Endothelial cell of umbilical vein (primary cell): Measurements from ENCODE around the gene TENM4. TPM values are rescaled to one million over a fixed set of nuclear protein-coding genes. Genes with fewer than 3 reads are reported as not detected.

ENCODE experiments used
- BruUV-seq: library from RNA; stranded (reverse); fragments of 400-500 nt; replicated peaks from 2 replicates; lab custom pipeline; 2021; lab: Mats Ljungman, UMichigan
- CTCF ChIA-PET: fragments of 300-600, 350-600 bp; sonication (Branson Sonifier 250); formaldehyde crosslinking; loops from one replicate; lab custom pipeline; 2021; ENCODE audit warnings: antibody characterized with exemption, inconsistent platforms; lab: Charles Lee
- POLR2A ChIA-PET: fragments of 300-600, 350-600 bp; sonication (Branson Sonifier 250); formaldehyde crosslinking; loops from one replicate; lab custom pipeline; 2021; ENCODE audit warnings: antibody characterized with exemption, inconsistent platforms; lab: Charles Lee
- DNase-seq: peaks from one replicate; pipeline ENCODE4 v3.0.0-alpha.2; 2011; ENCODE audit warnings: low read depth, low spot score
- FAIRE-seq: peaks from 2 replicates; lab custom pipeline; 2011; peaks lifted over from hg19 to GRCh38; lab: Jason Lieb, UNC
- H2AFZ ChIP-seq: 2 replicates; pipeline ENCODE4 v1.6.0; 2012; ENCODE audit warnings: low read depth, low read length, control low read depth, inconsistent platforms
- H3K27ac ChIP-seq: 2 replicates; pipeline ENCODE4 v1.5.1; 2011; ENCODE audit warnings: low read depth, mild to moderate bottlenecking, control low read depth, low read length, moderate library complexity; ENCODE audit not compliant: insufficient read depth
- H3K27me3 ChIP-seq, 2 experiments: 2 replicates each; pipeline versions ENCODE4 v1.6.0 to v1.6.1; 2011; ENCODE audit warnings: low read length in 2 of 2, mixed read lengths in 1 of 2; ENCODE audit not compliant: control insufficient read depth in 2 of 2, insufficient read depth in 2 of 2
- H3K36me3 ChIP-seq, 2 experiments: 2 replicates in 1 of 2; 3 replicates in 1 of 2; pipeline ENCODE4 v1.5.1; 2011; ENCODE audit warnings: low read length in 2 of 2, mild to moderate bottlenecking in 1 of 2, moderate library complexity in 1 of 2; ENCODE audit not compliant: control insufficient read depth in 2 of 2, insufficient read depth in 2 of 2; ENCODE audit errors: extremely low read depth in 1 of 2
- H3K4me1 ChIP-seq: 3 replicates; pipeline ENCODE4 v1.5.1; 2011; ENCODE audit warnings: mild to moderate bottlenecking, low read length; ENCODE audit not compliant: control insufficient read depth, insufficient read depth; ENCODE audit errors: extremely low read depth
- H3K4me2 ChIP-seq: 2 replicates; pipeline ENCODE4 v1.6.1; 2011; ENCODE audit warnings: low read length, control low read depth, mixed read lengths; ENCODE audit not compliant: insufficient read depth
- H3K4me3 ChIP-seq, 3 experiments: fragments of 200-600 bp in 1 of 3; sonication (generic), shearing (Covaris generic) in 1 of 3; replicated peaks in 1 of 3; 2 replicates each; pipeline ENCODE4 v1.5.1; 2011 to 2016; ENCODE audit warnings: control low read depth in 3 of 3, low read length in 3 of 3, mild to moderate bottlenecking in 2 of 3, inconsistent platforms in 1 of 3, low read depth in 1 of 3, moderate library complexity in 1 of 3; ENCODE audit not compliant: insufficient read depth in 1 of 3
- H3K79me2 ChIP-seq: 2 replicates; pipeline ENCODE4 v1.6.0; 2012; ENCODE audit warnings: low read length, inconsistent platforms; ENCODE audit not compliant: control insufficient read depth, insufficient read depth
- H3K9ac ChIP-seq: replicated peaks from 2 replicates; pipeline ENCODE3; 2011; ENCODE audit warnings: low read length, control low read depth; ENCODE audit not compliant: insufficient read depth; ENCODE audit errors: extremely low read depth
- H3K9me1 ChIP-seq: replicated peaks from 3 replicates; pipeline ENCODE4 v1.6.0; 2011; ENCODE audit warnings: mild to moderate bottlenecking, low read length; ENCODE audit not compliant: control insufficient read depth, insufficient read depth; ENCODE audit errors: extremely low read depth
- H3K9me3 ChIP-seq: replicated peaks from 2 replicates; pipeline ENCODE4 v1.5.1; 2012; ENCODE audit warnings: low read length, inconsistent platforms; ENCODE audit not compliant: control insufficient read depth, insufficient read depth
- H4K20me1 ChIP-seq: replicated peaks from 2 replicates; pipeline ENCODE3; 2011; ENCODE audit warnings: mild to moderate bottlenecking, low read length; ENCODE audit not compliant: control insufficient read depth, insufficient read depth; ENCODE audit errors: extremely low read depth
- CTCF ChIP-seq, 2 donors: IDR thresholded peaks; 1 replicate in 1 of 2; 2 replicates in 1 of 2; pipeline ENCODE4 v1.5.1; 2011; ENCODE audit warnings: low read length in 2 of 2, mild to moderate bottlenecking in 2 of 2, moderate library complexity in 2 of 2, control low read depth in 1 of 2, inconsistent platforms in 1 of 2, low read depth in 1 of 2; ENCODE audit not compliant: insufficient read depth in 1 of 2; ENCODE audit errors: extremely low read depth in 1 of 2
- EZH2 ChIP-seq: IDR thresholded peaks from 2 replicates; pipeline ENCODE4 v1.6.1; 2012; ENCODE audit warnings: borderline replicate concordance, low read depth, mild to moderate bottlenecking, moderate library complexity, low read length, inconsistent platforms; ENCODE audit not compliant: severe bottlenecking
- FOS ChIP-seq: IDR thresholded peaks from 2 replicates; pipeline ENCODE4 v1.6.1; 2011; ENCODE audit warnings: mild to moderate bottlenecking, low read length, moderate library complexity, borderline replicate concordance; ENCODE audit not compliant: insufficient read depth
- GATA2 ChIP-seq: IDR thresholded peaks from 2 replicates; pipeline ENCODE4 v1.7.0; 2011; ENCODE audit warnings: low read depth, mild to moderate bottlenecking, moderate library complexity, mixed read lengths, low read length; ENCODE audit not compliant: insufficient read length, insufficient read depth
- JUN ChIP-seq: IDR thresholded peaks from 2 replicates; pipeline ENCODE4 v1.6.1; 2011; ENCODE audit warnings: borderline replicate concordance, low read depth; ENCODE audit not compliant: insufficient read length, insufficient read depth
- MAX ChIP-seq: IDR thresholded peaks from 2 replicates; pipeline ENCODE4 v1.6.1; 2011; ENCODE audit not compliant: insufficient read depth, insufficient read length
- MYC ChIP-seq: IDR thresholded peaks from one replicate; pipeline ENCODE4 v1.6.1; 2011; ENCODE audit warnings: mild to moderate bottlenecking, low read depth, low read length
- POLR2A ChIP-seq: IDR thresholded peaks from 2 replicates; pipeline ENCODE4 v1.6.1; 2012; ENCODE audit warnings: low read depth, mild to moderate bottlenecking, control low read depth, low read length
- POLR2AphosphoS5 ChIP-seq: IDR thresholded peaks from 2 replicates; pipeline ENCODE4 v1.6.1; 2012; ENCODE audit warnings: low read depth, mild to moderate bottlenecking, control low read depth, low read length, moderate library complexity; ENCODE audit not compliant: insufficient read depth
- dilution Hi-C: fragments of 300-500 bp; cut with MboI; formaldehyde crosslinking; loops from one replicate; pipeline ENCODE4 v1.15.0; 2019; ENCODE audit warnings: low sequenced_read_pairs; ENCODE audit not compliant: extremely low pct_ligation_motif_present
- intact Hi-C: fragments of 100-400 bp; cut with micrococcal nuclease; formaldehyde crosslinking; loops from one replicate; pipeline ENCODE4 v1.10.0; 2022
- polyA plus RNA-seq, 4 experiments: library from polyadenylated mRNA; depleted of rRNA in 3 of 4; stranded (reverse) in 3 of 4; unstranded in 1 of 4; fragments of >200 nt; gene quantifications; 2 replicates each; pipeline versions ENCODE4 v1.2.1 to v1.2.3, GENCODE V29; 2011 to 2012; ENCODE audit warnings: missing spikeins in 1 of 4
- total RNA-seq: library from RNA; stranded (reverse); gene quantifications from 2 replicates; pipeline ENCODE4 v1.2.3, GENCODE V29; 2021

Gene TENM4
- total and polyA plus RNA-seq, 2 donors (not counting 3 experiments of a cell fraction or from before 2014, with no cell fraction given) = 0.06 to 0.27 TPM

- no peak for TF ChIP-seq POLR2A
- TF ChIP-seq CTCF (IDR thresholded peaks at IDR 0.05; ENCODE audit: extremely low read depth in 1 of 2, insufficient read depth in 1 of 2, low read depth in 1 of 2, low read length in 2 of 2) = no peak
- no peak for TF ChIP-seq GATA2
- no peak for TF ChIP-seq JUN
- TF ChIP-seq FOS = no peak
- TF ChIP-seq MYC = no peak
- TF ChIP-seq EZH2 = no peak
- no peak for TF ChIP-seq POLR2AphosphoS5
- TF ChIP-seq MAX = no peak
- intact Hi-C loops = no loop called here
- Histone ChIP-seq H3K79me2 (no peaks in the 10 kb centered on the region), H3K27me3 (no peaks in the 10 kb centered on the region), H3K4me3 (no peak overlapping the region), H2AFZ (no peak overlapping the region), H3K4me2 (no peak overlapping the region), H3K9ac (no peak overlapping the region), H3K36me3 (no peaks in the 10 kb centered on the region), H3K27ac (no peak overlapping the region), H3K9me1 (no peaks in the 10 kb centered on the region), H3K9me3 (no peaks in the 10 kb centered on the region), H4K20me1 (no peaks in the 10 kb centered on the region), H3K4me1 (no peaks in the 10 kb centered on the region)
- CTCF ChIA-PET = no interaction called here
- POLR2A ChIA-PET = no interaction called here
- no peak for DNase-seq
- dilution Hi-C loops = no loop called here
- no TSS peak for BruUV-seq
- FAIRE-seq = no peak
Observed at GRCh38 chr11:79285756-79286155, 155.1 kb downstream of the TENM4 start.
